ENCODE data around the gene LRRC37B.
"Not testable (repeated sequence)": the region's sequence is repeated elsewhere in the genome, so short reads cannot be mapped to it uniquely, and the experiment has no call there.

The LRRC37B gene

DNA sequence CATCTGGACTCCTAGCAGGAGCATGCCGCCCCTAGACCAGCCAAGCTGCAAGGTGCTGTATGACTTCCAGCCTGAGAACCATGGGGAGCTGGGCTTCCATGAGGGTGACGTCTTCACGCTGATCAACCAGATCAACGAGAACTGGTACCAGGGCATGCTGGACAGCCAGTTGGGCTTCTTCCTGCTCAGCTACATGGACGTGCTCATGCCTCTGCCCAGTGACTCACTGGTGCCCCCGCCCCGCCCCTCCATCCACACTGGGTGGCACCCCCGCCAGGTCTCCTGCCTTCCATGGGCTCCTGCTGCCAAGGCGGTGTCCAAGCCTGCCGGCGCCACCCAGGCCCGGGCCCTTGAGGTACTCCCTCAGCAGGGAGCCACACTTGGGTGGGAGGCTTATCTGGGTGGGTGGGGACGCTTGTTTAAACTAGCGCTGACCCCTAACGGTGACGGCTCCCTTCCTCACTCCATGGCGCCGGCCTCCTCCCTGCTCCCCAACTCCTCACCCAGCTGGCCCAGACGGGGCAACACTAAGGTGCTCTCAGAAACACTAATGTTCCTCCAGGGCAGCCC is 34.2 kb downstream of the LRRC37B start:
- not testable (repeated sequence) for DNase-seq (ENCODE audit: low read depth in 2 of 2)

GRCh38 chr17:32042266-32042665 is 35.1 kb downstream of the LRRC37B start:
- not testable (repeated sequence) for DNase-seq (ENCODE audit: low read depth in 2 of 2)

DNA sequence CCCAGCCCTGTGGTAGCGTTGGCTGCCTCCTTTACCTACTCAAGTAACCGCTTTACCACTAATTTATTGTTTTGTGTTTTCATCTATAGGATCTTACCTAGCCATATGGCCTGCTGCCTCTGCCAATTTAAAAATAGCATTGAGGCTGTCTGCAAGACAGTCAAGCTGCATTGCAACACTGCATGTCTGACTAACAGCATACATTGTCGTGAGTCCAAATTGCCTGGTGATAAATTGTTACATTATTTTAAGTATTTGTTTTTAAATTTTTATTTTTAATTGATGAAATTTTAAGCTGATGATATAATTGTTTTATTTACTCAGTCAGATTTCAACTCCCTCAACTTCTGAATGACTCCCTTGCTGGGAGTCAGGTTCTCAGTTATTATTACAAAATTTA is 38.4 kb downstream of the LRRC37B start:
- DNase-seq (ENCODE audit: low read depth in 2 of 2) = not testable (repeated sequence)

DNA sequence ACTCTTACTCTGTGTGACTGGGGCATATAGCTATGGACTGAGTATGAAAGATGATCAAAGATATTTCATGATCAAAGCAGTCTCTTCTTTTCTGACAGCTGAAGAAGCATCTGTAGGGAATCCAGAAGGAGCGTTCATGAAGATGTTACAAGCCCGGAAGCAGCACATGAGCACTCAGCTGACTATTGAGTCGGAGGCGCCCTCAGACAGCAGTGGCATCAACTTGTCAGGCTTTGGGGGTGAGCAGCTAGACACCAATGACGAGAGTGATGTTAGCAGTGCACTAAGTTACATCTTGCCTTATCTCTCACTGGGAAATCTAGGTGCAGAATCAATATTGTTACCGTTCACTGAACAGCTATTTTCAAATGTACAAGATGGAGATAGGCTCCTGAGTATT is 40.5 kb downstream of the LRRC37B start:
- DNase-seq (ENCODE audit: low read depth in 2 of 2) = not testable (repeated sequence)

DNA sequence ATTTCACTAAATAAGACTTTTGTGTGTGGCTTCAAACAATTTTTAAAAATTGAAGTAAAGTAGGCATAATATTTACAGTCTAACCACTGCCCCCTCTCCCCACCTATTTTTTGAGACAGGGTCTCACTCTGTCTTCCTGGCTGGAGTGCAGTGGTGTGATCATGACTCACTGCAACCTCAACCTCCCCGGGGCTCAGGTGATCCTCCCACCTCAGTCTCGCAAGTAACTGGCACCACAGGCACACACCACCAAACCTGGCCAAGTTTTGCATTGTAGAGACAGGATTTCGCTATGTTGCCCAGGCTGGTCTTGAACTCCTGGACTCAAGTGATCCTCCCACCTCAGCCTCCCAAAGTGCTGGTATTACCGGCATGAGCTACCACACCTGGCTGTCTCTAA is 47.8 kb downstream of the LRRC37B start:
- DNase-seq (ENCODE audit: low read depth in 2 of 2) = not testable (repeated sequence)

DNA sequence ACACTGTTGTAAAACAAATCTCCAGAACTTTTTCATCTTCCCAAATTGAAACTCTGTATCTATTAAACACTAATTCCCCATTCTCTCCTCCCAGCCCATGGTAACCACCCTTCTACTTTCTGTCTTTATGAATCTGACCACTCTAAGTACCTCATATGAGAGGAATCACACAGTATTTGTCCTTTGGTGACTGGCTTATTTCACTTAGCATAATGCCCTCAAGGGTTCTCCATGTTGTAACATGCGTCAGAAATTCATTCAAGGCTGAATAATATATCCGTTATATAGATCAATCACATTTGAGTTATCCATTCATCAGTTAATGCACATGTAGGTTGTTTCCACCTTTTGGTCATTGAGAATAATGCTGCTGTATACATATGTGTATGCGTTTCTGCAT is 48.2 kb downstream of the LRRC37B start:
- not testable (repeated sequence) for DNase-seq (ENCODE audit: low read depth in 2 of 2)

GRCh38 chr17:32056500-32056899 is 49.3 kb downstream of the LRRC37B start:
- DNase-seq (ENCODE audit: low read depth in 2 of 2) = not testable (repeated sequence)

- DNase-seq (ENCODE audit: low read depth in 2 of 2) = not testable (repeated sequence)
These were observed 50.4 kb downstream of the LRRC37B start for GRCh38 chr17:32057460-32058105.

DNA sequence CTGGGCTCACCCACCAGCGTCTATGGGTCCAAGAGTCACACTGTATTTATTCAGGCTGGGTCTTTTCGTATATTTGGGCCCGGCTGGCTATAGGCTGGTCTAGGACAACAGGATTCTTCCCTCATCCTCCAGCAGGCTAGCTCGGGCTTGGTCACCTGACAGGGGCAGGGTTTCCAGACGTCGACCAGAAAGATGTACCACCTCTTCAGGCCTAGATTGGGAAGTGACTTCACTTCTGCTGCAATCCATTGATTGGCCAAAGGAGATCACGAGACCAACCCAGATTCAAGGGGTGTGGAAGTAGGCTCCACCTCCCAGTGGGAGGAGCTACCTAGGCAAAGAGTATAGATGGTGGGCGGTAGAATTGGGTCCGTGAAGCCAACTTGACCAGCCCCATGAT is 53.5 kb downstream of the LRRC37B start:
- DNase-seq (ENCODE audit: low read depth in 2 of 2) = not testable (repeated sequence)

- not testable (repeated sequence) for DNase-seq (ENCODE audit: low read depth in 2 of 2)
These were observed 54.7 kb downstream of the LRRC37B start for GRCh38 chr17:32061840-32062239.

DNA sequence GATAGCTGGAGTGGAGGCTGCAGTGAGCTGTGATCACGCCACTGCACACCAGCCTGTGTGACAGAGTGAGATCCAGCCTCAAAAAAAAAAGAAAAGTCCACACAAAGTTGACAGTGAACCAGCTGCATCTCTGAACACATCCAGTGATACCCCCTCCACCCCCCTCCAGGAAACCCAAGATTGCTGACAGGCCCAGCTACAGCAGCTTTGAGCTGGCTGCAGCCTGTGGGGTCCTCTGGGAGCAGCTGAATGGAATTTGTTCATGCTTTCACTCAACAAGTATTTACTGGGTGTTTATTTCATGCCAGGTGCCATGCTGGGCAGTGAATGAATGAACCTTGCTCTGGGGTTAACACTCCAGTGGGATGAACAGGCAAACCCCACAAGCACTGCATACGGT is 56.9 kb downstream of the LRRC37B start:
- DNase-seq (ENCODE audit: low read depth in 2 of 2) = not testable (repeated sequence)

DNA sequence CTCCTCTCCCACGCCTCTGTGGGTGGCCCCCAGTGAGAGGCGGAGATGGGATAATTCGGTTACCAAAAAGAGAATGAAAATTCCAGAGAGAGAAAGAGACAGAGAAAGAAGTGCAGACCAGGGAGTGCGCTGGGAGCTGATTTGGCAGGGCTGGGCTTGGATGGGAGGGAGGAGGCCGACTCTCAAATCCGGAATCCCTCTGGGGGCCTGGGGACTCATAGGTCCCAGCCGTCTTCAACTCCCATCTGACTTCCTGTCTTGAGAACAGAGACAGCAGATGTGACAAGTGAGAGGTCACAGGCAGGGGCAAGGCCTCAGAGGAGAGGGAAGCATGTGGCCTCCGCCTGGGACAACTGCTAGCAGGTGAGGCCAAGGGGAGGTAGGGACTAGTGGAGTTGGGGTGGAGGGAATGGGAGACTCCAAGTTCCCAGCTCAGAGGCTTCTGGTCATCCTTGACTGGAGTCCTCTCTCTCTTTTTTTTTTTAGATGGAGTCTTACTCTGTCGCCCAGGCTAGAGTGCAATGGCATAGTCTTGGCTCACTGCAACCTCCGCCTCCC is 59.0 kb downstream of the LRRC37B start:
- DNase-seq (ENCODE audit: low read depth in 2 of 2) = not testable (repeated sequence)

GRCh38 chr17:32066863-32067642 is 59.9 kb downstream of the LRRC37B start:
- peak; percentile 35 to 39 for DNase-seq (ENCODE audit: low read depth in 2 of 2)

DNA sequence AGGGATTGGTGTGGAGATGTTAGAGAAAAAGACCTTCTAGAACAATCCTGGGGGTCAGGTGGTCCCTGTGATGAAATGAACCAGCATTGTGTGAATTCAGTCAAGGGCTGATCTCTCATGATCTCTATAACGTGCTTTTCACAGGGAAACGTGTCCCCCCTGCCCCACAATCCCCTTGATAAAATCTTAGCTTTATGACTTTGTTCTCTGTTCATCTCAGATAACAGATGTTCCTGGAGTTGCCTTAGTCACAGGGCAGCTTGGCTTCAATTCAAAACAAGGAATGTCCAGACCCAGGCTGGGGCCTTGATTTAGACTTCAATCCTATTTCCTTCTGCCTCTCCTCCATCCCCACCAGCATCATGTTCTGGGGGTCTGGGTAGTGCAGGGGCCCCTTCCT is 61.9 kb downstream of the LRRC37B start:
- DNase-seq (ENCODE audit: low read depth in 2 of 2) = not testable (repeated sequence)

- not testable (repeated sequence) for DNase-seq (ENCODE audit: low read depth in 2 of 2)
These were observed 64.8 kb downstream of the LRRC37B start for GRCh38 chr17:32071961-32072360.

GRCh38 chr17:32073131-32073530 is 65.9 kb downstream of the LRRC37B start:
- DNase-seq (ENCODE audit: low read depth in 2 of 2) = not testable (repeated sequence)

DNA sequence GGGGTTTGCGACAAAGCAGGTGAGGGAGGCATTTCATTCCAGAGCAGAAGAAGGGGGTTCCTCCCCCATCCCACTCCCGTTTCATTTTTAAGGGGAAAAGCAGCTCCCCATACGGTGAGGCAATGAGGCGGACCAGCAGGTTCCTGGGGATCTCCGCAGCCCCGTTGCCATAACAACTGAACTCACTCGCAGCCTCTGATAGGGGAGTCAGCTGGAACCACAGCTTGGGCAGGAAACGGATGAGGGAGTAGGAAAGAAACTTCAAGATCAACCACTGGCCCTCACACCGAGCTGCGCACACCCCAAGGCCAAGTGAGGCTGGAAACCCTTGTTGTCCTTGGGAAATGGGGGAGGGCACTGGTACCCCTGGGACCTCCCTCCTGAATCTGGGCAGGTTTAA is 72.6 kb downstream of the LRRC37B start:
- peak; percentile 28 to 56 for DNase-seq (ENCODE audit: low read depth in 2 of 2)

DNA sequence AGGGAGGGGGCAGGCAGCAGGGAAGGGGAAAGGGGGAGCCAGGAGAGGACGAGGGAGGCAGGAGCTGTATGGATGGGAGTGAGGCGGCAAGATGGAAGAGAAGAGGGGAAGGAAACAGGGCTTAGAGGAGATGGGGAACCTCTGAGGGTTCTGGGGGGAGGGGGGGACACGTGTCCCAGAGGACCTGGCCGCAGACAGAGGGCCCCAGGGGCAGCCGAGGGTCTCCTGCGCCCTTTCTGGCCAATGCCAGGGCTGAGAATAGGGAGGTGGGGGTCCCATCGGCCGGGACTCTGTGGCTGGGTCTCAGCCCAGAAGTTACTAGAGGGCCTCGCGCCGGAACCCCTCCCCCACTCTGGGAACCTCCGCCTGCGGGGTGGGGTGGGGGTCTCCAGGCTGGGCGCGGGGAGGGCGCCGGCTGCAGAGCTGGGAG is 76.4 kb downstream of the LRRC37B start:
- not testable (repeated sequence) for DNase-seq (ENCODE audit: low read depth in 2 of 2)

- not testable (repeated sequence) for DNase-seq (ENCODE audit: low read depth in 2 of 2)
These were observed 77.1 kb downstream of the LRRC37B start for GRCh38 chr17:32084003-32084941.

DNA sequence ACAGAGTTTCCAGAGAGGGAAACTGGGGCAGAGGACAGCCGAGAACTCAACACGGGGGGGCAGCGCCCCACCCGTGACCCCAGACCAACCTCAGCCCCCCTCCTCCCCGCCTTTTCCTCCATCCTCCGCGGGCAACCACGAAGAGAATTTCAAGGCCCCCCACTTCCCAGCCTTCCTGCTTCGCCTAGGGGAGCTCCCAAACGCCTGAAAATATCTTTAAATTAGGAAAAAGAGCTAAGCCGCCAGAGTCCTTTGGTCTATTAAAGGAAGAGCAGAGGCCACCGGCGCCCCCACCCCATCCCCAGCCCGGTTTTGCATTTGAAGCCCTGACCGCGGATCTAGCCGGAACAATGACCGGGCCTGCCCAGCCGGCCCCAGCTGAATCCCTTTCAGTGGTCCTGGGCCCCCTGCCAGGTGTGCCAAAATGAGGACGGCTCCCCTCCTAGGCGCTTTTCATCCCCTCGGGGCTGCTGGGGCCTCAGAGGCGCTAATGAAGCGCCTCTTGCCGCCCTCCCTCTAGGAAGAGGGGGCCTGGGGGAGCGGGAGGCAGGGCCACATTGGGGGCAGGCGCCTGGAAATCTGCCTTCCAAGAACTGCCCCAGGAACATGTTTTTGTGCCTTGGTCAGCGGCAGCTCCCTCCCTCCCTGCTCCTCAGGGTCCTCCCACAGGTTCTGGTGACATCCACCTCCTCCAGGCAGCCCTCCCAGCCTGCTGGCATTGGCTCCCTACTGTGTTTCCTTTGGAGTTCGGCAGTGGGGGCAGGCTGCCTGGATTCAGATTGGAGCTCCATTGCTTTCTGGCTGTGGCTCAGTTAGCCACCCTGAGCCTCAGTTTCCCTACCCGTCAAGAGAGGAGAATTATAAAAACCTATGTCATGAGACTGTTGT is 78.0 kb downstream of the LRRC37B start:
- not testable (repeated sequence) for DNase-seq (ENCODE audit: low read depth in 2 of 2)

Data from stimulated activated CD4-positive, alpha-beta T cell treated with anti-CD3 and anti-CD28 coated beads, Interleukin-12 subunit alpha, Interleukin-12 subunit beta, amount 100 ng/mL, for 24 hours (primary cell).